Measurements from ENCODE around the gene KMT2C. TPM values are rescaled to one million over a fixed set of nuclear protein-coding genes. Genes with fewer than 3 reads are reported as not detected.
"Not testable (repeated sequence)": the region's sequence is repeated elsewhere in the genome, so short reads cannot be mapped to it uniquely, and the experiment has no call there.

Gene KMT2C
- total RNA-seq, 1 experiment from 2014 or later, result 18.9 TPM

GRCh38 chr7:152313217-152313616 is 122.6 kb downstream of the KMT2C start:
- DNase-seq (ENCODE audit: low read depth), result no peak

DNA sequence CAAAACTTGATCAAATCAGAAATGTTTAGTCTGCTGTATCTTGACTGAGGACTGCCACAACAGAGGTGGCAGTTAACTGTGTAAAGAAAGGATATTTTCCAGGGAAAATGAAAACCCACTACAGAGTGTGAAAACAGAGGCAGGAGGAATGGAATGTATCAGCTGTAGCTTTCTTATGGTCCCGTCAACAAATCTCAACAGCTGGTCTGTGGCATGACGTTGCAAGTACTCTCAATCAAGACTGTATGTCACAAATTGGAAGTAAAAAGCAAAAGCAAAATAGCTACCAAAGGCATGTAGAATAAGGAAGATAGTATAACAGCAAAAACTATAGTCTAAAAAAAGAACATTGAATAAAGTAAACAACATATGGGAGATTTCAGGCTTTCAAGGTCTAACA is 123.5 kb downstream of the KMT2C start:
- no peak for DNase-seq (ENCODE audit: low read depth)

- DNase-seq (ENCODE audit: low read depth), result no peak
Measured at GRCh38 chr7:152307902-152308301, 127.9 kb downstream of the KMT2C start.

- not testable (repeated sequence) for DNase-seq (ENCODE audit: low read depth)
Measured at GRCh38 chr7:152299542-152300143, 136.2 kb downstream of the KMT2C start.

DNA sequence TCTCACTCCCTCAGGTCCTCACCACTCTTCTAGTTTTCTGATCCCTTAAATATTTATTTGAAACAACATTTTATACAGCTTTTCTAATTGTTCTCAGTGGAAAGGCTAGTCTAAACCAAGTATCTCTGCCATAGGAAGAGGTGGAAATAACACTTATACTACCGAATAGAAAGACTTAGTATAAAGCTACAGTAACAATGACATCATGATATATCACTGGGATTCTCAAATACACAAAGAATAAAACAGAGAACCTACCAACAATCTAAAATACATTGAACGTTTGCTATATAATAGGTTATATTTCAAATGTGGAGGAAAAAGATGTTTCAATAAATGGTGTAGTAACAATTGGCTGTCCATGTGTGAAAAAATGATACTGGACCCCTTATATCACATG is 142.9 kb downstream of the KMT2C start:
- no peak for DNase-seq (ENCODE audit: low read depth)

DNA sequence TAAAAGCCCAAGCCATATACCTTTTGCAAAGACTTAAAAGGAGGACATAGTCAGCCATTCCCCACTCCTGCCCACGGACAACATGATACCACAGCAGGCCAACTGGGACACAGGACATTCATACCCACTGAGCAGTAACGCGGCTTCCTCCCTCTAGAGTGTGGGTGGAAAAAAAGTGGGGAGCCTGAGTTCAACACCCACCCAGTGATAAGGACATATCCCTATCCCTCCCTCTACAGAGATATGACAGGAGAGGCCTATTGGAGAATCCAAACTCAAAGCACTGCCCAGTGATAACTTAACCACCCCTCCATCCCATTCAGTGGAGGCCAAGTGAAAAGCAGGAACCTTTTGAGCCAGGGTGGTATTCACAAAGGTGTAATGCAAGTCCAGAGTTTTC is 148.8 kb downstream of the KMT2C start:
- DNase-seq (ENCODE audit: low read depth), result not testable (repeated sequence)

GRCh38 chr7:152286219-152286618 is 149.6 kb downstream of the KMT2C start:
- DNase-seq (ENCODE audit: low read depth), result not testable (repeated sequence)

- not testable (repeated sequence) for DNase-seq (ENCODE audit: low read depth)
Measured at GRCh38 chr7:152284998-152285397, 150.8 kb downstream of the KMT2C start.

GRCh38 chr7:152277687-152278086 is 158.1 kb downstream of the KMT2C start:
- DNase-seq (ENCODE audit: low read depth), result not testable (repeated sequence)

DNA sequence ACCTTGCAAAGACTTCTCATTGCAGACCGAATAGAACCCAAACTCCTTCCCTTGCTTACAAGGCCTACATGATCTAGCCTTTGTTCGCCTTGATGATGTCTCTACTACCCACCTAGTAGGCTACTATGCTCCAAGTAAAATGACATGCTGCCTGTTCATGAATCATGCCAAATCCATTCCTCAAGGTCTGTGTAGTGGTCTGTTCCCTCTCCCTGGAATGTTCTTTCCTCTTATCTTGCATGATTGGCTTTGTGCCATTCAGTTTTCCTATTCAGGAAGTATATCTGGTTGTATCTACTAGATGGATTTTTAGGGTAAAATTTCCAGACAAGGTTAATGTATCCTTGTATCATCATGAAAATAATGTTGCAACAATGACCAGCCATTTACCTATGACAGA is 165.4 kb downstream of the KMT2C start:
- peak; percentile 12 for DNase-seq (ENCODE audit: low read depth)

DNA sequence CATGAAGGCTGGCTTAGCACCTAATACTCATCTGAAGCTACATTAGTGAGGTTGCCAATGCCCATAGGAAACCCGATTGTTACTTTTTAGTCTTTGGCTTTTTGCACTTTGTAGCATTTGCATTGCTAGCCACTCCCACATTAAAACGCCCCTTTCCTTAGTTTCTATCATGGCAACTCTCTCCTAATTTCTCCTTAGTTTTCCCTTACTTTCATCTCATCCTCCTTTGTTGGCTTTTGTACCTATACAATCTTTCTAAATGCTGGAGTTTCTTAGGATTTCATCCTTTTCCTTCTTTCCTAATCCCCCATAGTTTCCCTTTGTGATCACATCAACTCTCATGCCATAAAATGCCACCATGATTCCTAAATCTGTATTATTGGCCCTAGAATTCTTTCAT is 168.9 kb downstream of the KMT2C start:
- not testable (repeated sequence) for DNase-seq (ENCODE audit: low read depth)

GRCh38 chr7:152264915-152265314 is 170.9 kb downstream of the KMT2C start:
- DNase-seq (ENCODE audit: low read depth), result not testable (repeated sequence)

GRCh38 chr7:152262146-152262545 is 173.7 kb downstream of the KMT2C start:
- not testable (repeated sequence) for DNase-seq (ENCODE audit: low read depth)

GRCh38 chr7:152259645-152260044 is 176.2 kb downstream of the KMT2C start:
- DNase-seq (ENCODE audit: low read depth), result peak; percentile 6

GRCh38 chr7:152247851-152248250 is 188.0 kb downstream of the KMT2C start:
- not testable (repeated sequence) for DNase-seq (ENCODE audit: low read depth)

DNA sequence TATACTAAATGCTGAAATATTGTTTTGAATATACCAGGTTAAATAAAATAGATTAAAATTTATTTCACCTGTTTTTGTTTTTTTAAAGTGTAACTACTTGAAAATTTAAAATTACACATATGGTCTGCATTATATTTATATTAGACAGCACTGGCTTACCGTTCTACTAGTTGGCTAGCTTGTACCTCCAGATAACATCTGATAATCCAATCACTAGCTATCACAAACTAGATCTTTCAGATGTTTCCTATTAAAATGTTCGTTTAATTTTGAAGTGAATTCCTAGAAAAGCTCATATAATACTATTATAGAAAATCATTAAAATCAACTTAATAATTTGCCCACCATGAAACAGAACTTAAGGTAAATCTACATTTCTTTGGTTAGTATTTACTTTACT is 190.4 kb downstream of the KMT2C start:
- not testable (repeated sequence) for DNase-seq (ENCODE audit: low read depth)

- not testable (repeated sequence) for DNase-seq (ENCODE audit: low read depth)
Measured at GRCh38 chr7:152243464-152243863, 192.3 kb downstream of the KMT2C start.

GRCh38 chr7:152241301-152241700 is 194.5 kb downstream of the KMT2C start:
- DNase-seq (ENCODE audit: low read depth), result not testable (repeated sequence)

DNA sequence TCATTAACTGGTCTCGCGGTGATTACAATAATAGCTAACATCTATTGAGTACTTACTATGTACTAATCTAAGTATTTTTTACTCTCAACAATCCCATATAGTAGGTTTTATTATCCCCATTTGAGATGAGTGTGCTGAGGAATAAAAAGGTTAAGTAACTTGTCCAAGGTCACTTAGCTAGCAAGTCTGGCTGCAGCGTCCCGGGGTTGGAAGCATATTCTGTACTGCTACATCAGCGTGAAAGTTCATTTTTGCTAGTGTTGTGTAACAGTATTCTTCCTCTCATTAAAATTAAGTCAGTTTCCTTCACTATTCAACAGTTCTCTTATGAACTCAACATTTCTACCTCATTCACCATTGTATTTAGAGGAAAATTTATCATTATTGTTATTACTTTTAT is 199.5 kb downstream of the KMT2C start:
- not testable (repeated sequence) for DNase-seq (ENCODE audit: low read depth)

GRCh38 chr7:152234421-152234820 is 201.4 kb downstream of the KMT2C start:
- DNase-seq (ENCODE audit: low read depth), result peak; percentile 33

DNA sequence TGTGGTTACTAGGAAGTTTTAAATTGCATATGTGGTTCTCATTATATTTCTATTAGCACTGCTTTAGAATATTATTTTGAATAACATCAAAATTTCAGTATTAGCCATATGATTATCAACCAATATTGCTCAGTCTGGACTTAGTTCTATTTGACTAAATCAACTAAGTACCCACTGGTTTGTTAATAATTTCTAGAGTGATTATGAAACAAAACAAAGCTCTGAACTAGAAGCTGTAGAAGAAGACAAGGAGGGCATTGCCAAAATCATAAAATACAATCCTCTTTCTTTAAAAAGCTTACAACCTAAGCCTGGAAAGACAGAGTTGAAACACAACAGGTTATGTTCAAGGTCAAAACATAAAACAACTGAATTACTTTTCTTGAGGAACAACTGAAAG is 204.7 kb downstream of the KMT2C start:
- no peak for DNase-seq (ENCODE audit: low read depth)

DNA sequence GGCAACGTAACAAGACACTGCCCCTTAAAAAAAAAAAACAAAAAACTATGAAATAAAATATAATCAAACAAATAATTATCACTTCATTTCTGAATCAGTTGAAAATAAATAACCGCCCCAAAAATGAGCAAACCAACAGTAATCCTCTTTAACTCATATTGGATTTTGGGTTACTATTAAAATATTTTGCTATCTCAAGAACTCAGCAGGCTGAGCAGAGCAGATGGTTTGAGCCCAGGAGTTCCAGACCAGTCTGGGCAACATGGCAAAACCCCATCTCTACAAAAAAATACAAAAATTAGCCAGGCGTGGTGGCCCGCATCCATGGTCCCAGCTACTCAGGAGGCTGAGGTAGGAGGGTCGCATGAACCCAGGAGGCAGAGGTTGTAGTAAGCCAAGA is 216.2 kb downstream of the KMT2C start:
- not testable (repeated sequence) for DNase-seq (ENCODE audit: low read depth)

- DNase-seq (ENCODE audit: low read depth), result not testable (repeated sequence)
Measured at GRCh38 chr7:152208766-152209165, 227.0 kb downstream of the KMT2C start.

GRCh38 chr7:152204417-152204816 is 231.4 kb downstream of the KMT2C start:
- not testable (repeated sequence) for DNase-seq (ENCODE audit: low read depth)

All from M059J (cell line).